Astrocyte of the spinal cord (primary cell): ENCODE results near the gene GRK5.

Source experiments
- DNase-seq: peaks from one replicate; pipeline ENCODE4 v3.0.0; 2011; ENCODE audit warnings: low read depth, low spot score
- H3K4me3 ChIP-seq: 2 replicates; pipeline ENCODE4 v1.5.1; 2011; ENCODE audit warnings: low read depth, mild to moderate bottlenecking, low read length, moderate library complexity
- CTCF ChIP-seq: IDR thresholded peaks from 2 replicates; pipeline ENCODE4 v1.5.1; 2012; ENCODE audit warnings: low read depth, mild to moderate bottlenecking, low read length, inconsistent platforms
- in situ Hi-C: cut with HindIII; loops from 2 replicates; pipeline ENCODE4 v1.10.0; 2017; ENCODE audit warnings: low sequenced_read_pairs

GRK5 gene

DNA sequence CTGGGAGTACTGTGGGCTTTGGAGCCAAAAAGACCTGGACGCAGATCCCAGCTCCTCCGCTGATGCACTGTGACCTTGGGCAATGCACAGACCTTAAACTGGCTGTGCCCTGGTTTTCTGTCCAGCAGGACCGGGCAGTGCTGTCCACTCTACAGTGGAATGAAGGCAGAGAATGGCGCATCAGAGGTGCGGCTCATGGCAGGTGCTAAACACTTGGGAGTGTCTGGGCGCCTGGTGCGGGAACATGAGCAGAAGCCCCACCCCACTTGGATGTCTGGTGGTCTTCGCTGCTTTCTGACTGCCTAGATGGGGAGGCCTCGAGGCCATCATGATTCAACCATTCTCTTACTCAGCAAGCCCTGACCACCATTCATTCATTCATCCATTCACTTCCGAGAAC lies 153.7 kb downstream of the GRK5 start:
- in situ Hi-C loops = no loop called here
- DNase-seq = no peak
- H3K4me3 ChIP-seq = no peak overlapping the region
- TF ChIP-seq CTCF = no peak

DNA sequence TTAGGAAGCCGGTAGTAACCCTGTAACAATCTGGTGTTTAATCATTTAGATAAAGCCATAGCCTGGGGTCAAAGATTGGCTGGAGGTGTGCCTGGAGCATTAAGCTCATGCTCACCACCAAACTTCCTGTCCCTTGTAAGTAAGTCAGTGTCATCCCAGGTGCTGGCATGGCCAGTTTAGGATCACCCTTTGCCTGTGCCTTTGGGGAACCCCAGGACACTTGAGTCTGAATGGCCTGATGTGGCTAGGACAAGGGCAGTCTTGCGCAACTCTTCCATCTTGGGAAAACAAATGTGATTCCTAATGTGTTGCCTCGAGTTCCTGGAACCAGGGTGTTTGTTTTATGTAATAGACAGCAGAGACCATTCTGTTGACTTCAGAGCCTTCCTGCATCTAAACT lies 154.8 kb downstream of the GRK5 start:
- in situ Hi-C loops = no loop called here
- no peak overlapping the region for H3K4me3 ChIP-seq
- DNase-seq = no peak
- TF ChIP-seq CTCF = no peak

DNA sequence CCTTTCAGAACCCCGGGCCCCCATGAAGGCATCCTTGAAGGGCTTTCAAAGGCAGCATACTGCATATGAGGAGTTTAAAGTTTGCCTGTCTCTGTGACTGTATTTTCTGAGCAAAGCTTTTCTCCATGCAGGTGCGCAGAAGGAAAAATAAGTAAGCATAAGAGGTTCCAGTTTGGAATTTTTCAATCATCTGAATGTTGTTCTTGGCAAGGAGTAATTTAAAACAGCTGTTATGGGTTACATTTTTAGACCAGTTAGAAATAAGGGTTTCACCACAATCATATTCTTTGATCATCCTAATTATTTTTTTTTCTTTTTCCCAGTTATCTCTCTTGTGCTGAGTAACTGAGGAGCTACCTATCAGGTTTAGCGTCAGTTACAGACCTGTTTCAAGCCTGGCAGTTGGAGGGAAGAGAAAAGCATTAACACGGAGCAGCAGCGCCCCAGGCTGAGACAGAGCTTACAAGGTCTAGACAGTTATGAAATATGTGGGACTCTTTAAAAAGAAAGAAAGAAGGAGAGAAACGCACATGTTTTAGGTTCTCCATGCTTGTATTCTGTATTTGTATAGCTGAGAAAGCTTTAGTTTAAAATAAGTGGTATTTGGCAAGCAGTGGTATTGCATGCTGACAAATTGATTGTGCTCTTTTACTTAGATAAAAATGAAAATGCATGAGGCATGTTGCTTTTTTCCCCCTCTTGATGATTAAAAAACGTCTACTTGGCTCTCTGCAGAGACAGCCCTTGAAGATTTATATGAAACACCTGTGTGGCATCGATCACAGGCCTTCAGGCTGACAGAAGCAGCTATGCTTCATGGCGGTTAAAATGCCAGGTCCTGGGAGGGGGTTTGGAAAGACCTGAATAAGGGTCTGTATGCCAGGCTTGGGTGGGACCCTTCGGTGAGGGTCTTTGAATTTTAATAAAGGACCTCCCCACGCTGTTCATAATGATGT lies 157.6 kb downstream of the GRK5 start:
- peak; percentile 54 for DNase-seq
- in situ Hi-C loops = no loop called here
- peak; percentile 27 for TF ChIP-seq CTCF
- no peak overlapping the region for H3K4me3 ChIP-seq

GRCh38 chr10:119365773-119366599 lies 158.6 kb downstream of the GRK5 start:
- DNase-seq = peak; percentile 9
- no peak for TF ChIP-seq CTCF
- in situ Hi-C loops = no loop called here
- no peak overlapping the region for H3K4me3 ChIP-seq

DNA sequence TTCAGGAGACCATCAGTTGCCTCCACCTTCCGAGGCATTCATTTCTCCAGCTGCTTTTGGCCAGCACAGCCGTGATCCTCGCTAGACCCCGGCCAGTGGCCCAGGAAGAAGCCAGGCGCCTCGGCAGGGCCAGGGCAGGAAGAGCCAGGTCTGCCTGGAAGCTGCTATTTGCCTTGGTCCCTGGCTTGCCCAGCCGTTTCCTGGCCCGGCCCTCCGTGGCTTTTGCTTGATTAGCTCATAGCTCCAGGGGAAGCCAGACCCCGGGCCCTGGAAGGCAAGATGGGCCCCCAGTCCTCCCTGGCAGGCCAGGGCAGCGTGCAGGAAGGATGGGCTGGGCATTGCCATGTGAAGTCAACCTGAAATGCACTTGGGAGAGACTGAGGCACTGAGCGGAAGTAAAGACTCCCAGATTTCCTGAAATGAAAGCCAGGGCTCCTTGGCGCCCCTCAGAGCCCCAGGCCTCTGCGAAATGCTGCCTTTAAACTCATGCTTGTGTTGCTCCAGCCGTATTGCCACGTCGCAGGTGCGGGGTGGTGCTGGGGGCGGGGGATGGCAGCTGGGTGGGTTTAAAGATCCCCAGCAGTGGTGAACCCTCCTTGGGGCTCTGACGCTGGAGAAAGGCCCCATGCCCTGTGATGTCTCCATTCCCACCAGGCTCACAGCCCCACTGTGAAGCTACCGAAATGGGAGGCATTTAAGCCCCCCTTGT lies 160.6 kb downstream of the GRK5 start:
- DNase-seq = no peak
- H3K4me3 ChIP-seq = no peak overlapping the region
- no peak for TF ChIP-seq CTCF
- in situ Hi-C loops = no loop called here

- no peak for DNase-seq
- in situ Hi-C loops = no loop called here
- TF ChIP-seq CTCF = no peak
- no peak overlapping the region for H3K4me3 ChIP-seq
Observed at GRCh38 chr10:119368581-119368980, 161.2 kb downstream of the GRK5 start.
